HG02642 (cell line): ENCODE measurements around the gene AIFM1.
A peak's percentile ranks its signal among the peaks of the same experiment; 100 is the strongest.

Experiments
- ATAC-seq: cut with Tn5 transposase; IDR thresholded peaks from one replicate; pipeline ENCODE4 v1.9.1; 2021; ENCODE audit warnings: mild to moderate bottlenecking; ENCODE audit not compliant: unreplicated experiment, poor library complexity

The AIFM1 gene

DNA sequence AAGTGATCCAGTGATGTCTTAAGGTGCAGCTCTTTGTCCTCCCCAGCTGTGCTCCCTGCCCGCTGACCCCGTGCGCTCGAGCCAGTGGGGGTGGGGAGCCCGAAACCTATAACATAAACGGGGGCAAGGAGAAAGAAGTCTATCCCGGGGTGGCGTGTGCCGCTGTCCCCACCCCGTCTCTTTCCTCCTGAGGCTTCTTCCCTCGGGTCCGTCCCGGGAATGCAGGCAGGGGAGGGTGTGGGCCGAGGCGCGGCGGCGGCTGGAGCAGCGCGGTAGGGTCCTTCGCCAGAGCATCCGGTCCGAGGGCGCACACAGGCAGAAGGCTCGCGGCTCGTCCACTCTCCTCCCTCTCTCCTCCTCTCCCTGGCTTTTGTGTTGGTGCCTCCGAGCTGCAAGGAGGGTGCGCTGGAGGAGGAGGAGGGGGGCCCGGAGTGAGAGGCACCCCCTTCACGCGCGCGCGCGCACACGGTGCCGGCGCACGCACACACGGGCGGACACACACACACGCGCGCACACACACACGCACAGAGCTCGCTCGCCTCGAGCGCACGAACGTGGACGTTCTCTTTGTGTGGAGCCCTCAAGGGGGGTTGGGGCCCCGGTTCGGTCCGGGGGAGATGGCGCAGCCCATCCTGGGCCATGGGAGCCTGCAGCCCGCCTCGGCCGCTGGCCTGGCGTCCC is 5.9 kb upstream of the AIFM1 start, which contains the start of gene RAB33A:
RAB33A (plus strand) TSS at position 517 of the 681 bp plus-strand sequence; CDS start at position 618, 101 bp downstream.
- peak; percentile 26 for ATAC-seq

DNA sequence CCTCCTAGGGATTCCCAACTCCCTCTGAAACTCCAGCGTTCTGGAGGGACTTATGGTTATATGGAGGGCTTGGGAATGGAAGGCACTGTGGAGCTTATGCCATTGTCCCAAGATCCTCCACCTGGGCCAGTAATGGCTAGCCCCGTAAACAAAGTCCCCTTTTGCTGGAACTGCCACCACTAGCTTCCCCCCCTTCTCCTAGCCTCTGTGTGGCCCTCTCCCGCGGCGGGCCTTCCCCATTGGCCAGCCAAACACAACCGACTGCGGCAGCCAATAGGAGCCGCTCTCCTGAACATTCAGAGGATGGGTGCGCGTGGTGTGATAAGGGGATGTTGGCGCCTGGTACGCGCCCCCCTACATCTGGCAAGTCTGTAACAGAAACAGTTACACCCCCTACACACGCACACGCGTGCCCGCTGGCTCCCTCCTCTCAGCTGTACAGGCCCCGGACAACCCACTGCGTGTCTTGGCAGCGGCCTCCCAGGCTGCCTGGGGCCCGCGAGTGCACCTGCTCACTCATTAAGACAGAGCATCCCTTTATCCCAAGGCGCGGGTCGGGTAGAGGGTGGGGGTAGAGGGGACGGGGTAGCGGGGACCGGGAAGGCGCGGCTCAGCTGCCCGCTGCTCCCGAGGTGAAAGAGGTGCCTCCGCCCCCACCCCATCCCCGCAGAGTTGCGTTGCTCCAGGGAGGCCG is 5.3 kb upstream of the AIFM1 start:
- ATAC-seq: peak; percentile 77

DNA sequence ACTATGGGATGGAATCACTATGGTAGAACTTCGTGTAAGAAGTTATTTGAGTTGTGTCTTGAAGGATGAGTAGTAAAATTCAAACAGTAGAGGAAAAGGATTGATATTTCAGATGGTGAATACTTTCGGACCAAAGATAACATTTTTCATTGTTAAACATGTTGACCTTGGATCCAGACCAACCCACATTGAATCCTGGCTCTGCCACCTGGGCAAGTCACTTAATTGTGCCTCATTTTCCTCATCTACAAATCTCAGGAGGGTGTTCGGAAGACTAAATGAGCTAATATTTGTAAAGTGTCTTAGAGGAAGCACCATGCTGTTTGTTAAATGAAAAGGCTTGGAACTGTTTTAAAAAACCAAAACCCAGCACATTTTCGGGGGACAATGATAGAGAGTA is 1.4 kb upstream of the AIFM1 start:
- no peak for ATAC-seq

DNA sequence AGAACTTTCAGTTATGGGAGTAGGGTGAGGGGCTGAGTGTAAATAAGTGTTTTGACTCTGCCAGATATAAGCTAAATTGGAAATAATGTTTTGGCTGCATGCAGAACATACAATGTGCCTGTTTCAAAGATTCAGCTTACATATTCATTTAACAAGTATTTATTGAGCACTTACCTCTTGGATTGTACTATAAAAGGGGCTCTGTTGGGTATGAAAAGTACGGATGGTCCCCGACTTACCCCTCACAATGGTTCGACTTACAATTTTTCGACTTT is 799 bp upstream of the AIFM1 start:
- no peak for ATAC-seq

DNA sequence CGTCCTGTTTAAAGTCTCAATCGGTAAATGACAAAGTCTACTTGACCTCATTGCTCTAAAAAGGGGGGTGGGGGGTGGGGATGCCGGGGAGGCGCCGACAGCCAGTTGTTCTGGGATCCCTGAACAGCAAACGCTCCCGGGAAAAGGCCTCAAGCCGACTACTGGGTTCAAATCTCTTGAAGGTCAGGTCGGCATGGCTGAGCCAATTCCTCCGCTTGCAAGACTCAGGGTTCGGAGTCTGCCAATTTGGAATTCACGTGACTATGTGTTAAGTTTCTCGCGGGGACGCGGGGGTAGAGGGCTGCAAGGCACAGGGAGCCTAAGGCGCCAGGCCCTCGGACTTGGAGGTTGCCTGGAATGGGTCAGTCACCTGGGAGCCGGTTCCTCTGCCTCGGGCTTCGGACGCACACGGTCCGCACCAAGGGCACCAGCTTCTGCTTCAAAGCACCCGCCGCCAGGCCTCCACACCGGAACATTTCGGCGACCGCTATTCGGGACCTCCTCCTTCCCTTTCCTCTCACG is 399 bp downstream of the AIFM1 start:
- no peak for ATAC-seq

GRCh38 chrX:130163398-130163797 is 2.2 kb downstream of the AIFM1 start:
- no peak for ATAC-seq

DNA sequence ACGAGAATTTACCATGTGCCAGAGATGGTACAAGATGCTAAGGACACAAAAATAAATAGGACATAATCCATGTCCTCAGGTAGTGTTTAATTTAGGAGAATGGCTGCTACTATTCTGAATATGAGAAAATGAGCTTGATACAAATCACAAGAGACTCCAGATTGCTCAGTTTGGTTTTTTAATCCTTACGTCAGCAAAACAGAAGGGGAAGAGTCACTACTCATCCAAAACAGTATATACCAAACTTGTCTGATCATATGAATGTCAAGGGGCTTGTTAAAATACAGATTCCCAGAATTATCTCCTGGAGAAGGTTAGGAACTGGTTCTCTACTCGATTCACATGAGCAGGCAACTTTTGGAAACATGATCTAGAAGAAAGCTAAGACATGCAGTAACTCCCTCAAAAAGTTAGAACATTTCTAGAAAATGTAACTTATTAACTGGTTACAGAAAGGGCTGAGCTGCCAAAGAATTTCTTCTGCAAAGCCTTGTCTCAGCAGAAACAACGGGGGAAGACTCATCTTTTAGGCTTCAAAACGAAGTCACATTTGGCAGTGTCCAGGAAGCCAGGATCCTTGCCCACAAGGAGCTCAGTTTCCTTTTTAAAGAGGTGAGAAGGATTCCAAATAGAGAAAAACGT is 3.4 kb downstream of the AIFM1 start:
- no peak for ATAC-seq

DNA sequence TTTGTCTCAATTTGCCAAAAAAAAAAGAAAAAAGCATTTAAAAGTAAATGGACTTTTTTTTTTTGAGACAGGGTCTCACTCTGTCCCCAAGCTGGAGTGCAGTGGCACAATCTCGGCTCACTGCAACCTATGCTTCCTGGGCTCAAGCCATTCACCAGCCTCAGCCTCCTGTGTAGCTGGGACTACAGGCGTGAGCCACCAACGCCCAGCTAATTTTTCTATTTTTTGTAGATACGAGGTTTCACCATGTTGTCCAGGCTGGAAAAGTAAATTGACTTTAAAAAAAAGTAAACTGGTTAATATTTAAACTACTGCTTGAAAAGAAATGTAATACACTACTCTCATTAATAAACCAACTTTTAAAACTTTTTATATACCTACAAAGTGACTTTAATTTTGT is 5.9 kb downstream of the AIFM1 start:
- no peak for ATAC-seq

DNA sequence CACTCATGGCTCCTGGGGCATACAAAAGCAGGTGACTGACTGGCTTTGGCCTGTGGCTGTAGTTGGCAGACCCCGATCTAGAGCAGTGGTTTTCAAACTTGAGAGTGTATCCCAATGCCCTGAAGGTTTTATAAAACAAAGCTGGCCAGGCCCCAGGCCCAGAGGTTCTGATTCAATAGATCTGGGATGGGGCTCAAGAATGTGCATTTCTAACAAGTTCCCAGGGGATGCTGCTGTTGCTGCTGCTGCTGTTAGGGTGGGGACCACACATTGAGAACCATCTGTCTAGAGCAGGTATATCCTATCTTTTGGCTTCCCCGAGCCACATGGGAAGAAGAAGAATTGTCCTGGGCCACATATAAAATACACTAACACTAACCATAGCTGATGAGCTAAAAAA is 7.3 kb downstream of the AIFM1 start:
- no peak for ATAC-seq

DNA sequence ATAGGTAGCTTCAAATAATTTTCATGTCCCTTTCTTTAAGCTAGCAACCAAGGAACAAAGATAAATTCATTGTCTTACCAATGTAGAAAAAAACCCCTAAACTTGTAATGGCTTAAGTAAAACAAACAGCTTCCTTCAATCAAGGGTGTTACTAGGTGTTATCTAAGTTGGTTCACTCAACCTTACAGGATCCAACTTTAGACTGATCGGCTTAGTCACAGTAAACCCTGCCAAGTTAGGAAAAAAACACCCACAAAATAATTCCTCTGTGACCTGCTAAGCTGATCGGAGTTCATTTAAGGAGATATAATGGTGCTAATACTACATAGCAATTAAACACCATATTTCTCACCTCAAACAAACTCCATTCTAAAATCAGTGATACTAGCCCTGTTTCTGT is 10.1 kb downstream of the AIFM1 start:
- no peak for ATAC-seq

DNA sequence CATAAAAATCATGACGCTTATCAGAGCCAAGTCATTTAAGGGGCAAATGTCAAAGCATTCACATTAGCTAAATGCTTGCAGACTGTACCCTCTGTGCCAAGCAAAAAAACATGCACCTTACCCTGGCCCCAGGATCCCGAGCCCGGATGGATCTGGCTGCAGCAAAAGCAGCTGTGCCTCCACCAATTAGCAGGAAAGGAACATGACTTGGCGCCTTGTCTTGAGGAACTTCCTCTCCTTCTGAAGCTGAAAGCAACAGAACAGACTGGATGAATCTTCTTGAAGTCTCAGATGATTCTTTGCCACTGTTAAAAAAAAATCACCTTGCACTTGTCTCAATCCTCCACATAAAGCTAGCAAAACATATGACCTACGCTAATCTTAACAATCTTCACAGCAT is 18.0 kb downstream of the AIFM1 start:
- ATAC-seq: no peak

- ATAC-seq: no peak
Observed at GRCh38 chrX:130145123-130145522, 20.5 kb downstream of the AIFM1 start.

- no peak for ATAC-seq
Observed at GRCh38 chrX:130144509-130144908, 21.1 kb downstream of the AIFM1 start.

GRCh38 chrX:130139474-130140201 is 26.0 kb downstream of the AIFM1 start:
- no peak for ATAC-seq

DNA sequence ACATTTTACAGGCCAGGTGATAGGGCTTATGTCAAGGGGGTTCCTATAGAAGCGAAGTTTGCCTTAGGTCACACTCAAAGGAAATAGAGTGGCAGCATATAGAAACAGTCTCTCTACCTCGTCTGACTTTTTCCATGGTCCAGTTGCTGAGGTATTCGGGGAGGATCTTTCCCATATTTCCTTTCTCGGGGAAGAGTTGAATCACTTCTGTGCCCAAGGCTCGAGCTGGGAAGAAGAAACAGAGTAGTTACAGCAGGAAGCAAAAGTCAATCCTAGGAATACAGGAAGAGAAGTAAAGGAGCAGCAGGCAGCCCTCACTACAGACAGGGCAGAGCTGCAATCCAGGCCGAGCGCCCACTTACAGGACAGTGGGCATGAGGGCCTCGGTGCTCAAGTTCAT is 28.7 kb downstream of the AIFM1 start:
- no peak for ATAC-seq

- ATAC-seq: no peak
Observed at GRCh38 chrX:130136496-130136895, 29.1 kb downstream of the AIFM1 start.

DNA sequence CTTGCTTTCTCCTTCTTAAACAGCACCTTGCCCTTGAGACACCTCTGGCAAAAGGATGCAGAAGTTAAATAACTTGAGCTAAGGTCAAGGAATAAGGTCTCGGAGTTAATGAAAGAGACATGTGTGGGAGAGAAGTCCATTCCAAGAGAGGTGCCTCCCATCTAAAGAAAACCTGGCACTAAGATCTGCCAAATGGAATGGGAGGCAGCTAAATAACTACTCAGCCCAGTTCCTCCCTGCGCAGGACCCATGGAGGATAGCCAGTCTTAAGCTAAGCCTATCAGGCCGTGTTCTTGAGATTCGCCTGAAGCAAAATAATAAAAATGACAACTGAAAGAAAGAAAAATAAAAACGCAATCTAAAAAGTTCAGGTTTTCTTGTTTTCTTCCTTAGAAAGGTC is 34.7 kb downstream of the AIFM1 start:
- ATAC-seq: no peak

GRCh38 chrX:130125091-130125874 is 40.4 kb downstream of the AIFM1 start:
- ATAC-seq: no peak

DNA sequence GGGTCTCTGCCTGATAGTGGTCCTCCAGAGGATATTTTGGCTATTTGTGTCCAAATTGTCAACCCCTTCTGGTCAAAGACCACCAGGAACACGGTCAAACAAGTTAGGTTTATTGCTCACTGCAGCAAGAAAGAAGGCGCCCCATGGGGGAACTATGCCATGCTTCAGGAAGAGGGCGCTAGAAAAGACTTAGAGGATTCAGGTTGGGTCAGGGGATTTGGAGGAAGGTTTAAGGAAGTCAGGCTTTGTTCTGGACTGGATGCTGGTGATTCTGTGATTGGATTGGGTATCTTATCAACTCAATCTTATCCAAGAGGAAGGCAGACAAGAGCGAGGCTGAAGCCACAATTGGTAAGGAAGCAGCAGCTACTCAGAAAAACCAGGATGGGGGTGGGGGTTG is 41.1 kb downstream of the AIFM1 start:
- no peak for ATAC-seq

- no peak for ATAC-seq
Observed at GRCh38 chrX:130121505-130121800, 44.2 kb downstream of the AIFM1 start.
